CD4-positive, alpha-beta T cell treated with Interferon gamma for 1 hour (primary cell): Measurements from ENCODE around the gene CCDC85B.
"Not testable (repeated sequence)": the region's sequence is repeated elsewhere in the genome, so short reads cannot be mapped to it uniquely, and the experiment has no call there.

Experiments used
- DNase-seq: peaks from one replicate; pipeline ENCODE4 v3.0.0-alpha.2; 2020

Gene CCDC85B

GRCh38 chr11:65890324-65891218 is at the start of gene CCDC85B:
TSS of gene CCDC85B (plus strand) at chr11:65890673. CDS start at chr11:65890784, 111 bp downstream.
- peak; percentile 98 for DNase-seq

GRCh38 chr11:65842144-65842543 is 48.3 kb upstream of the CCDC85B start:
- no peak for DNase-seq

- DNase-seq: no peak
Observed at GRCh38 chr11:65843811-65844210, 46.7 kb upstream of the CCDC85B start.

- DNase-seq: no peak
Observed at GRCh38 chr11:65844231-65844872, 46.1 kb upstream of the CCDC85B start.

- no peak for DNase-seq
Observed at GRCh38 chr11:65847746-65848145, 42.7 kb upstream of the CCDC85B start.

- DNase-seq: not testable (repeated sequence)
Observed at GRCh38 chr11:65848693-65849092, 41.8 kb upstream of the CCDC85B start.

- no peak for DNase-seq
Observed at GRCh38 chr11:65849366-65849765, 41.1 kb upstream of the CCDC85B start.

GRCh38 chr11:65849771-65850216 is 40.7 kb upstream of the CCDC85B start:
- DNase-seq: no peak

- DNase-seq: no peak
Observed at GRCh38 chr11:65850217-65851082, 40.0 kb upstream of the CCDC85B start.

- DNase-seq: no peak
Observed at GRCh38 chr11:65851083-65851579, 39.3 kb upstream of the CCDC85B start.

- DNase-seq: no peak
Observed at GRCh38 chr11:65851811-65852507, 38.5 kb upstream of the CCDC85B start.

- no peak for DNase-seq
Observed at GRCh38 chr11:65852508-65853245, 37.8 kb upstream of the CCDC85B start.

- no peak for DNase-seq
Observed at GRCh38 chr11:65853246-65853979, 37.1 kb upstream of the CCDC85B start.

- DNase-seq: no peak
Observed at GRCh38 chr11:65854161-65854592, 36.3 kb upstream of the CCDC85B start.

- no peak for DNase-seq
Observed at GRCh38 chr11:65854852-65855837, 35.3 kb upstream of the CCDC85B start.

- no peak for DNase-seq
Observed at GRCh38 chr11:65855927-65856363, 34.5 kb upstream of the CCDC85B start.

GRCh38 chr11:65856689-65857499 is 33.6 kb upstream of the CCDC85B start:
- peak; percentile 80 for DNase-seq

- peak; percentile 23 for DNase-seq
Observed at GRCh38 chr11:65857500-65857852, 33.0 kb upstream of the CCDC85B start.
